NCI-H748 treated with DMSO at 0.1 percent for 48 hours (cell line): Measurements from ENCODE around the gene NISCH.

ENCODE experiments used
- DNase-seq: peaks from one replicate; lab custom pipeline; 2025; lab: John Stamatoyannopoulos, UW

Gene NISCH

DNA sequence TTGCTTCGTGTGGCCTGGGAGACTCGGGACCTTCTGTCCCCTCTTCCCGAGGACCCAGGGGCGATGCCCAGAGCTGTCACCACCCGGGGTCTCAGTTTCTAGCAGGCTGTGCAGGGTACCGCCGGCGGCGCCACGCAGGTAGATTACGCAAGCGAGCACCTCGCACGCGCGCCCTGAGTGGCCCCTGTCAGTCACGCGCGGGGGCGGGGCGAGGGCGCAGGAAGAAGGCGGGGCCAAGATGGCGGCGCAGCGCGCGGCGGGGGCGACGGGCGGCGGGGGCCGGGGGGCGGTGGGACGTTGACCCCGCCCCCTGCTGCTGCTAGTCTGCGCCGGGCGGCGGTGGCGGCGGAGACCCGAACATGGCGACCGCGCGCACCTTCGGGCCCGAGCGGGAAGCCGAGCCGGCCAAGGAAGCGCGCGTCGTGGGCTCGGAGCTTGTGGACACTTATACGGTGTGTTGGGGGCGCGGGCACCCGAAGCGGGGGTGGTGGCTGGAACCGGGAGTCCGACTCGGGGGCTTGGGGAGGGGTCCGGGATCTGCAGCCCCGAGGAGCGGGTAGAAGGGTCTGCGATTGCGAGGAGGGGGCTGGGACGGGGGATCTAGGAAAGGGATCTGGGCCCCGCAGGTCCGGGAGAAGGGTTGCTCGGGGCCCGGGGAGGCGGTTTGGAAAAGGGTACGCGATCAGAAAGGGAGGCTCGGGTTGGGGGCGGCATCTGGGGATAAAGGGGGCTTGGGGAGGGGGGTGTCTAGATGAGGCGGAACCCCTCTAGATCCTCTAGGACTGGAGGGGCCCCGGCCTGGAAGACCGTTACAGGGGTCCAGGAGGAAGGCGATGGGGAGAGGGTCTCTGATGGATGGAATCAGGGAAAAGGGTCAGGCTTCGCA, at the start of gene NISCH:
Gene NISCH, plus strand, starts transcription at position 322 of the 886 bp plus-strand sequence. Its CDS starts 38 bp downstream, at position 360.
- peak; percentile 55 for DNase-seq

- no peak for DNase-seq
These were observed 49.2 kb upstream of the NISCH start for GRCh38 chr3:52406231-52406661.

- no peak for DNase-seq
These were observed 48.5 kb upstream of the NISCH start for GRCh38 chr3:52406791-52407510.

DNA sequence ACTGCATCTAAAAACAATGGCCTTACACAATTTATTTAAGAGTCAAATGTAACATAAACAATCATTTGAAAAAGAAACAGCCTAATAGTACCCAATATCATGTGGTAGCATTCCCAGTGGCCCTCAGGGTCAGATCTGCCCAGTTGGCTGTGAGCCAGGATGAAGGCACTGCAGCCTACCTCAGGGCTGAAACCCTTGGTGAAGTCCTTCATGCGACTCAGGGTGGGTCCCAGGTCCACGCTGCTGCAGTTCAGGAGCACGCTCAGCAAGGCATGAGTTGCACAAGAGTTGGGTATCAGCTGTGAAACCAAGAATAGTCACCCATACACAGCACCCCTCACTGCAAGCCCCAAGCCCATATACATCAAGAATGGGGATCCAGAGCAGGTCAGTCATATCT, 47.6 kb upstream of the NISCH start:
- DNase-seq = no peak

- no peak for DNase-seq
These were observed 46.9 kb upstream of the NISCH start for GRCh38 chr3:52408466-52408865.

DNA sequence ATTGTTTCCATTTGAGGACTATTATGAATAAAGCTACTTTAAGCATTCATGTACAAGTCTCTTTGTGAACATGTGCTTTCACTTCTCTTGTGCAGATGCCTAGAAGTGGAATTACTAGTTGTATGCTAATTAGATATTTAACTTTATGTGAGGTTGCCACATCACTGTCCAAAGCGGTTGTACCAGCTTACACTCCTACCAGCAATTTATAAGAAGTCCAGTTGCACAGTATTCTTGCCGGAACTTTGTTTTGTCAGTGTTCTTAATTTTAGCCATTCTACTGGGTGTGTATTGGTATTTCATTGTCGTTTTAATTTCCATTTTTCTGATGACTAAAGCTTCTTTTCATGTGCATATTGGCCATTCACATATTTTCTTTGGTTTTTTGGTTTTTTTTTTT, 39.6 kb upstream of the NISCH start:
- no peak for DNase-seq

DNA sequence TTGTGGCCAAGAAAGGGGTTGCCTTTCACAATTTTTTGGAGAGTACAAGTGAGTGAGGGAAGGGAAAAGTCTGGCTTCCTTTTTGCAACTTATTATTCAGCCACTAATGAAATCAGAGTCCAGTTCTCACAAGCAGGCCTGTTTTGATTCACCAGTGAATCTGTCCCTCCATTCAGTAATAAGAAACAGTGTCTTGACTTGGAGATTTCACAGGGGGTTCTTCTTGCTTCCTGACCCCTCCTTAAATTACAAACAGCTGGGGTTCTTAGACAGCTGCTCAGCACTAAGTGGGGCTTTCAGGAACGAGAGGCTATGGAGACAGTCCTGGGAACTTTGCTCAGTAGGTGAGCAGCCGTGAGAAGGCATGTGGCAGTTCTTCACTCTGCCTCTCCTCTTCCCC, 35.0 kb upstream of the NISCH start:
- no peak for DNase-seq

DNA sequence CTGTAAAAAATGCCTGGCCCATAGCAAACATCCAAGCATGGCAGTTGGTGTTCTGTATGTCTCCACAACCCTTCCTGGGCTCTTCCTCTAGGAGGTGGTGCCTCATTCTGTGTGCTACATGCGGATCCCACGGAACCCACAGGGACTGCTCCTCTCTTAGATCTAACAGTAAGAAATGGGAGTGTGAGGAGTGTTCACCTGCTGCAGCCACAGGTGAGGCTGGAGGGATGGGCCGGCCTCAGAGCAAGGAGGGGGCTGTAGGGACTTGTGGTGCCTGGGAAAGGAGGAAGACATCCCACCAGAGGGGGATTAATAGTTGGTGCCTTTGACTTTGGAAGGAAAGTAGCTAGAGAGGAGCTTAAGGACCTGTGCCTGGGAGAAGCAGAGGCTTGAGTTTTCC, 32.7 kb upstream of the NISCH start:
- DNase-seq = no peak

DNA sequence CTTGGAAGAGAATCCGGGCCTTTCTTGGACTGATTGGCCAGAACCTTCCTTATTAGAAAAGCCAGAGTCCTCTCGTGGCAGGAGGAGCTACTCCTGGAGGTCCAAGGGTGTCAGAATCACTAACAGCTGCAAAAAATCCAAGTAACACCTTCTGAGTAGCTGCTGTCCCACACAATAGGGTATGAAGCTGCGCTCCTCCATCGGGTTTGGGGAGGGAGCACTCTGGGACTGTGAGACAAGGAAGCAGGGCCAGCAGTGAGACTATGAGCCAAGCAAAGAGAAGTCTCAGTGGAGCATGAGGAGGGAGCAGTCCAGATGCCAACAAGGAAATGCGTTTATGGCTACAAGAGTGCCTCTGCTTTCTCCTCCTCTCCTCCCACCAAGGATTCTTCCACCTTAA, 32.2 kb upstream of the NISCH start:
- DNase-seq = no peak

GRCh38 chr3:52428151-52429005, 27.0 kb upstream of the NISCH start:
- DNase-seq = no peak

- DNase-seq = no peak
These were observed 26.4 kb upstream of the NISCH start for GRCh38 chr3:52429031-52429430.

GRCh38 chr3:52429779-52430415, 25.5 kb upstream of the NISCH start:
- DNase-seq = no peak

DNA sequence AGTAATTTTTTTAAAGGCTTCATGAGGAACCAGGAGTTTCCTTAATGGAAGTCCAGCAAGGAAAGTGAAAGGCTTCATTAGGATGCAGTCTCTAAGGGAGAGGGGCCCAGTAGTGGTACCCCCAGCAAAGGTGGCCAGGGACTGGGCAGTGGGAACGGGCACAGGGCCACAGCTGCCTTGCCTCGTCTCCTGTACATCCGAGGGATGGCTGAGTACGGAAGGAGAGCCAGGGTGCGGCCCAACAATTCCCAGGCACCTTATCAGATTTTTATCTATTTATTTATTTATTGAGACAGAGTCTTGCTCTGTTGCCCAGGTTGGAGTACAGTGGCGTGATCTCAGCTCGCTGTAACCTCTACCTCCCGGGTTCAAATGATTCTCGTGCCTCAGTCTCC, 25.0 kb upstream of the NISCH start:
- DNase-seq = no peak

- DNase-seq = no peak
These were observed 23.8 kb upstream of the NISCH start for GRCh38 chr3:52431459-52432223.

DNA sequence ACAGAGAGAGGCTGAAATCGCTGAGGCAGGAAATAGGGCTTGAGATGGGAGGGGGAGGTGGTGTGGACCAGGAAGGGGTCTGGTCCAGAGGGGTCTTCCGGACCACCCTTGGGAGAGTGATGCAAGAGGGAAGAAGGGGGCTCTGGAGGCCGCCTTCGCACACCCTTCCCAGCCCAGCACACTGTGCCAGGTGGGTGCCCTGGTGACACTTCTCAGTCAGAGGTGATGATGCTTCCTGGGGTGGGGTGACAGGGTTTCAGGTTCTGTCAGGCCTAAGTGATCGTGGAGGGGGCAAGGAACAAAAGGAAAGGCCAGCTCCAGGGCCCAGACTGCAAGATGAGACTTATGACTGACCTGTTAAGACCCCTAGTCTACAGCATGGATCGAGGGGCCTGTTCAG, 23.2 kb upstream of the NISCH start:
- no peak for DNase-seq

DNA sequence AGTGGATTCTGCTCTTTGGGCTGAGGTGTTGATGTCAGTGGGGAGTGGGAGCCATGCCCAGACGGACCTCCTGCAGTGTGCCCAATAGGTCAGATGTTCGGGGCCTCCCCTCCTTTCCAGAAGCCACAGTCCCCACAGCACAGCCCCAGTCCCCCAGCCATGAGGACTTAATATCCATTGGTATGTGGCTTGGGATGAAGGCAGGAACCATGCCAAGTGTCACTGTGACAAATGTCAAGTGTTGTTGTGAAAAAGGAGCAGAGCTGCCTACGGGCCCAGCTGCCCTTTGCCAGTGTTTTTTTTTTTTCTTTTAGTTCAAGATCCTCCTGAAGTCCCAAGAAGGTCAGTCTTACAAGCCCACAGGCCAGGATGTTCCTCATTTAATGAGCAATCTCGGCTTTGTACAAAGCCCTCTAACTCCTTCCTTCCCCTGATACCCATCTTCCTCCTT, 22.7 kb upstream of the NISCH start:
- no peak for DNase-seq

DNA sequence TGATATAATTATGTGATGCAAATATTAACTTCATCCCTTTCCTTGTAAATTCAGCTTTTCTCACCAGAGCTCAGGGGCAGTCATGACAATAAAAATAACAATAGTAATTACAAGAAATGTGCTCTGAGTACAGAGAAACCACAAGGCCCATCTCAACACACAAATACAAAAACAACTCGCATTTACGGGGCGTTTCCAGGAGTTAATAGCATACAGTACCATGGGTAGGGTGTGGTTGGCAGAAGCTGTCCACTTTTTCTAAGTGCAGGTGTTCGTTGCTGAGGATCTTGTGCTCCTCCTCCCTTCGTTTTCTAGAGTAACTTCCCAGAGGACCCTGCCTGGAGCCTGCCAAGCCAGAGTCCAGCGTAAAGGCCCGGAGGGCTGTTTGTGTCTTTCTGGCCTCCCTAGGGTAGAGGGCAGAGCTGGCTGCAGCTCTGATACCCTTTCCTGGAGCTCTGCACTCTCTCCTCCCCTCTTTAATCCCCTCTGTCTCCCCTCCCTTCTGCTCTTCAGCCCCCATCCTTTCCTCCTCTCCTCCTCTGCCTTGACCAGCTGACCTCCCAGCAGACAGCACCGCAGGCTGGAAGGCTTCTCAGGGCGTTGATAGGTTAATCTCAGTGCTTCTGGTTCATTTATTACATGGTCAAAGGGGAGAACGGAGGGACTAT, 21.9 kb upstream of the NISCH start:
- no peak for DNase-seq

- no peak for DNase-seq
These were observed 21.4 kb upstream of the NISCH start for GRCh38 chr3:52433996-52434479.

- no peak for DNase-seq
These were observed 20.8 kb upstream of the NISCH start for GRCh38 chr3:52434491-52435115.
